GM12872 (cell line): ENCODE results near the gene RPL19.

ENCODE experiments used
- TF ChIP-seq, protein P1 (sequence below): IDR thresholded peaks from 3 replicates; pipeline ENCODE4 v1.5.1; 2011; ENCODE audit warnings: low read depth, mild to moderate bottlenecking, low read length, moderate library complexity; ENCODE audit not compliant: insufficient read depth

Gene RPL19

DNA sequence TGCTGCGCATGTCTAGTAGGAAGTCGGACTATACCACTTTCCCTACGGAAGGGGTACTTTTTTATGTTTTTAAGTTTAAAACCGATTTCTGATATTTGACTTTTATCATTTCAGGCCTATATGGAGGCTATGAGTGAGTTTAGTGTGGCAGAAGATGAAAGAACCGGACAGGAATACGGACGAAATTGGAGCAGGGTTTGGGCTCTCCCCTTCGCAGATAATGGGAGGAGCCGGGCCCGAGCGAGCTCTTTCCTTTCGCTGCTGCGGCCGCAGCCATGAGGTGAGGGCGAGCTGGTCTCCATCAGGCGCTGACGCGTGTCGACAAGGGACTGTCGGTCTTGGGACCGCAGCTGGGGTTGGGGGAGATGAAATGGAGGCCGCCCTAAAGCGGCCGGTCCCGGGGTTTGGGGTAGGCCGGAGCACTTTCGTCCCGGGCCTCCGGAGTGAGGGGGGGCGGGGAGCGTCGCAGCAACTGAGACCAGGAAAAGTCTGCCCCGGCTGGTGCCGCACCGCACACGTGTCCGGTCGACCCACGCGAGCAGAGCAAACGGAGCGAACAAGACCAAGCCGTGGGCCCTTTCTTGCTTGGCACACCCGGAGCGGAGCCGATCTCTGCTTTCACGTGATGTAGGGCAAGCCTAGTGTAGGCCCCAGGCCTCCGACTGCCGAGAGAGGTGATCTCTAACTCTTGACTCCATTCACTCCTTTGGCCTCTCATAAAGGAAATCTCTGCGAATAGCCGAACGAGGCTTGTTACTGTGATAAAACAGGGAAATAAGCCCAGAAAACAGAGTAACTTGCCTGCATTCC, at the start of gene RPL19:
RPL19 (plus strand) TSS at position 214 of the 810 bp plus-strand sequence; CDS start at position 276, 62 bp downstream.
- TF ChIP-seq, protein P1, sequence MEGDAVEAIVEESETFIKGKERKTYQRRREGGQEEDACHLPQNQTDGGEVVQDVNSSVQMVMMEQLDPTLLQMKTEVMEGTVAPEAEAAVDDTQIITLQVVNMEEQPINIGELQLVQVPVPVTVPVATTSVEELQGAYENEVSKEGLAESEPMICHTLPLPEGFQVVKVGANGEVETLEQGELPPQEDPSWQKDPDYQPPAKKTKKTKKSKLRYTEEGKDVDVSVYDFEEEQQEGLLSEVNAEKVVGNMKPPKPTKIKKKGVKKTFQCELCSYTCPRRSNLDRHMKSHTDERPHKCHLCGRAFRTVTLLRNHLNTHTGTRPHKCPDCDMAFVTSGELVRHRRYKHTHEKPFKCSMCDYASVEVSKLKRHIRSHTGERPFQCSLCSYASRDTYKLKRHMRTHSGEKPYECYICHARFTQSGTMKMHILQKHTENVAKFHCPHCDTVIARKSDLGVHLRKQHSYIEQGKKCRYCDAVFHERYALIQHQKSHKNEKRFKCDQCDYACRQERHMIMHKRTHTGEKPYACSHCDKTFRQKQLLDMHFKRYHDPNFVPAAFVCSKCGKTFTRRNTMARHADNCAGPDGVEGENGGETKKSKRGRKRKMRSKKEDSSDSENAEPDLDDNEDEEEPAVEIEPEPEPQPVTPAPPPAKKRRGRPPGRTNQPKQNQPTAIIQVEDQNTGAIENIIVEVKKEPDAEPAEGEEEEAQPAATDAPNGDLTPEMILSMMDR: no peak

DNA sequence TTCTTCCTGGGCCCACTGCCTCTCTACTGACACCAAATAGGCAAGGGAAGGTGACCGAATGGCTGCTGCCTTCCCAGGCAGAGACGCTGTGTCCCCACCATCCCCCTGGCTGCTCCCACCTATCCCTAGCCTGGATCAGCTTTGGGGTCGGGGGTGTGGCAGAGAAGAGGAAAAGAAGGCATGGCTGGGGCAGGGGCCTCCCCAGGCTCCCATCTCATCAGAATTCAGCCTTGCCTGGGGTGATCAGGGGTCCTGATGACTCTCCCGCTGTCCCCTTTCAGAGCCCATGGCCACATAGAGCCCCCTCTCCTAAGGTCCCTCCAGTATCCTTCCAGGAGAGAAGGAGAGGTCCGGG, 49.3 kb upstream of the RPL19 start:
- TF ChIP-seq, protein P1: no peak

DNA sequence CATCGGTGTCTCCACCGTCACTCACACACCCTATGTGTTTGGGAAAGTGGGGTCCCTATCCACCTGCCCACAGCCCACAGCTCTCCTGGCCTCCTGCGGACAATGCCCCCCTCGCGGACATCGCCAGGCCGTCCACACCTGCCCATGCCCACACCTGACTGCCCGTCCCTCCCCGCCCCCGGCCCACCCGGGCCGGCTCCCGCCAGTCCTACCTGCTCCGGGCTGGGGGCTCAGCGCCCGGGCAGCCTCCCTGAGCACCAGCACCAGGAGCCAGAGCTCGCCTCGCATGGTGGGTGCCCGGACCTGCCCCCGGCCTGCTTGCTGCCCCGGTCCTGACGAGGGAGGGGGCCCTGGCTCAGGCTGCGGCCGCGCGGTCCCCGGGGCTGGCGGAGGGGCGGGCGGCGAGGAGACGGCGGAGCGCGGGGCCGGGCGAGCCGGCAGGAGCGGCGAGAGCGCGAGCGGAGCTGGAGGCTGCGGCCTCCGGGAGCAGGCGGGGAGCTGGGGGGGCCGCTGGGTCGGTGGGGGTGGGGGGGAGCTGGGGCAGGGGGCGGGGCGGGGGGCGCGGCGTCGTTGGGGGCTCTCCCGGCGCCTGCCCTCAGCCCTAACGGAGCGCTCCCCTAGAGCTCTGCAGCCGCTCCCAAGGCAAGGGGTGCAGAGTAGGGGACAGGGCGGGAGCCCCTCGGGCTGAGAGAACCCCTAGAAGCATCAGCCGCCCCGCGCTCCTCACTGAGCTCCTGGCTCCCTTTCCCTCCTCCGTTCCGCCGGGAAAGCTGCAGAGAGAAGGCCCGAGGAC, 48.7 kb upstream of the RPL19 start, which contains the start of gene PLXDC1:
PLXDC1 (minus strand) TSS at position 488 of the 793 bp plus-strand sequence; CDS start at position 288, 200 bp downstream.
- TF ChIP-seq, protein P1: no peak

DNA sequence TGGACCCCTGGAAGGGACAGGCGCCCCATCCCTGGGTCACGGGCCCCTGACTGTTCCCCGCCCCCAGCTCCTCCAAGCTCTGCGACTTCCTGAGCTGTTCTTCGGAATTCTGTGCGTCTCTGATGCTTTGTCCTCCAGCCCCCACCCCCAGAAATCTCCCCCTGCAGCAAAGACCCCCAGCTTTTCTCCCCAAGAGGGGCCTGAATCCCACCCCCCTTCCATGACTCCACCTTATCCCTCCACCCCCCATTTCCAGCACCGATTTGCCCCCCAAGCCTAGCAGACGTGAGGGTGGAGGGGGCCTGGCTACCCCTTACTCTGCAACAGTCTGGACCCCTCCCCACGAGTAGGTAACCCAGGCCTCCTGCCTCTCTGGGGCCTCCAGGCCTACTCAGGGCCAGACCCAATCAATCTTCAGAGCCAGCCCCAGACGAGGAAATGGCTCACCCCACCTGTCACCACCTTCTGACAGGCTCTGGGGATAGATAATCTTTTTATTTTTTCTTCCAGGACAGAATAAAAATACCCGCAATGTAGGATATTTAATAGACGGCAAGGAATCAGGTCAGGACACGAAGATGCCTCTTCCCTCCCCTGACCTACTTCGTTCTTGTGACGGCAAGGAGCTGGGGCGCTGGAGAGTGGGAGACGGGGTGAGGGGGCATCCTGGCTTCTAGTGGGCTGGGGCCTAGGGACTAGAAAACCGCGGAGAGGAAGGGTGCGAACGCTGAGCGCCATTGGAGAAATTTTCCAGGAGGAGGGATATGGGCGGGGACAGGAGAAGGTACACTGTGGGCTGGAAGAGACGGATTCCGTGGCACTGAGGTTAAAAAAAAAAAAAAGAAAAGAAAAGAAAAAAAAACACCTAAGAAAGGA, 47.9 kb upstream of the RPL19 start:
- TF ChIP-seq, protein P1: no peak

DNA sequence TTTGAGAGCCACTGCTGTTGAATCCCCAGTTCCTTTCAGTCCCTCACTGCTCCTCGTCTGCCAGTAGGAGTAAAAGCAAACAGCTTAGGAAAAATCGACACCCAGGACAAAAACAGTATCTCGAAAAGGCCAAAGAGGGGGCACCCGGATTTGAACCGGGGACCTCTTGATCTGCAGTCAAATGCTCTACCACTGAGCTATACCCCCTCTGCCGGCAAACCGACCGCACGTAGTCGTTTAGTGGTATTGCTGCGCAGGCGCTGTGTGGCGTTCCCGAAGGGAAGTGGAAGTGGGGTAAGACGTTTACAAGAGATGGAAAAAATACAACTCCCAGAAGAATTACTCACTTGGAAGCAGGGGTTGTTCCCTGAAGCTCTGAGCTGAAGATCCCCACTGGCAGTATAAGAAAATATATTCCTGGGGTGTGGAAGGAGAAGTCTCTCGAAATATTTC, 46.5 kb upstream of the RPL19 start:
- TF ChIP-seq, protein P1: no peak

DNA sequence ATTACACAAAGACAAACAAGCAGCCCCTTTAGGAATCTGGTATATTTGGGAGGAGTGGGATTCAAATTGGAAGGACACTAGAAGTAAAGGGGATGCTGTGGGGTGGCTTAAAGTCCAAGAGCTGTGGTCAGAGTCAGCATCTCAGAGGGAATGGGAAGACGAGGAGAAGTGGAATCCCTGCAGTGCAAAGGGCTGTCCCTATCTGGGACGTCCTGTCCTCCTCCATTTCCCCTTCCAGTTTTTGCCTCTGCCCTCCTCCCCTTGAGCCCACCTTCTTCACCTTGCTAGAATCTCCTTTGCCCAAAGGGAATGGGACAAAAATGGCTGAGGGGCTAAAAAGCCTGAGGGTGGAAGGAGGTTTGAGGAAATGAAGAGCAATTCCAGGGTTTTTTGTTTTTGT, 44.4 kb upstream of the RPL19 start:
- TF ChIP-seq, protein P1: no peak
